WI38 (cell line): ENCODE data around the gene CGAS.
"Not testable (repeated sequence)": the region's sequence is repeated elsewhere in the genome, so short reads cannot be mapped to it uniquely, and the experiment has no call there.

Source experiments
- H3K4me3 ChIP-seq: 2 replicates; pipeline ENCODE4 v1.5.1; 2011; ENCODE audit warnings: low read depth, mild to moderate bottlenecking, control low read depth, low read length
- CTCF ChIP-seq: IDR thresholded peaks from 2 replicates; pipeline ENCODE4 v1.5.1; 2012; ENCODE audit warnings: low read depth, mild to moderate bottlenecking, control low read depth, low read length

CGAS gene

DNA sequence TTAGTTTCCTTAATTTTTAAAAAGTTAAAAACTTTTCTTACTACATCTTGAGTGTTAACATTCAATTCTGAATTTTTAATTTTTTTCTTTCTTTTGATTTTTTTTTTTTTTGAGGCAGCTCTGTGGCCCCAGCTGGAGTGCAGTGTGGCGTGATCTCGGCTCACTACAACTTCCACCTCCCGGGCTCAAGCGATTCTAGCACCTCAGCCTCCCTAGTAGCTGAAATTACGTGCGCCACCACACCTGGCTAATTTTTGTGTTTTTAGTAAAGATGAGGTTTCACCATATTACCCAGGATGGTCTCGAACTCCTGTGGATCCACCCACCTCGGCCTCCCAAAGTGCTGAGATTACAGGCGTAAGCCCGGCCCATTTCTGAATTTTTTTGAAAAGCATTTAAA lies 56.2 kb downstream of the CGAS start:
- no peak overlapping the region for H3K4me3 ChIP-seq
- no peak for TF ChIP-seq CTCF

GRCh38 chr6:73394577-73395354 lies 57.3 kb downstream of the CGAS start, which contains the start of gene DDX43:
TSS of gene DDX43 (plus strand) at chr6:73394828. CDS start at chr6:73394906, 78 bp downstream.
- no peak within 1 kb of the TSS for H3K4me3 ChIP-seq
- TF ChIP-seq CTCF: no peak

- no peak overlapping the region for H3K4me3 ChIP-seq
- no peak for TF ChIP-seq CTCF
These were observed 58.8 kb downstream of the CGAS start for GRCh38 chr6:73393278-73393677.

DNA sequence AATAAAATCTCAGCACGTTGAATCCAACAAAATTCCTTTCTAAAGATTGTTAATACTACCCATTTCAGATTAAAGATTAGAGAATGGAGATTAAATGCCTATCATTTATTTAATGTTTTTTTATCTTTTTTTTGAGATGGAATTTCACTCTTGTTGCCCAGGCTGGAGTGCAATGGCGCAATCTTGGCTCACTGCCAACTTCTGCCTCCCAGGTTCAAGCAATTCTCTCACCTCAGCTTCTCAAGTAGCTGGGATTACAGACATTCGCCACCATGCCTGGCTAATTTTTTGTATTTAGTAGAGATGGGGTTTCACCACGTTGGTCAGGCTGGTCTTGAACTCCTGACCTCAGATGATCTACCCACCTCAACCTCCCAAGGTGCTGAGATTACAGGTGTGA lies 59.9 kb downstream of the CGAS start:
- not testable (repeated sequence) for H3K4me3 ChIP-seq

- no peak overlapping the region for H3K4me3 ChIP-seq
- no peak for TF ChIP-seq CTCF
These were observed 60.4 kb downstream of the CGAS start for GRCh38 chr6:73391675-73392074.

DNA sequence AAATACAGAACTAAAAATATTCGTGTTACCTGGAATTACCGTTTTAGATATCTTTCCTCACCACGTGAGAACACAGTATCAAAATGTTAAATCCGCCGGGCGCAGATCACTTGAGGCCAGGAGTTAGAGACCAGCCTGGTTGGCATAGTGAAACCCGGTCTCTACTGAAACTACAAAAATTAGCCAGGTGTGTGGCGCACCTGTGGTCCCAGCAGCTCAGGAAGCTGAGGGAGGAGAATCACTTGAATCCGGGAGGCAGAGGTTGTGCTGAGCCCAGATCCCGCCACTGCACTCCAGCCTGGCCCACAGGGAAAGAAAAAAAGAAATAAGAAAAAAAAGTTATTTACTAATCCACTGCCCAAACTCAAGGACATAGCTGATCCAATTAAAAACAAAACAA lies 62.2 kb downstream of the CGAS start:
- H3K4me3 ChIP-seq: no peak overlapping the region
- no peak for TF ChIP-seq CTCF

DNA sequence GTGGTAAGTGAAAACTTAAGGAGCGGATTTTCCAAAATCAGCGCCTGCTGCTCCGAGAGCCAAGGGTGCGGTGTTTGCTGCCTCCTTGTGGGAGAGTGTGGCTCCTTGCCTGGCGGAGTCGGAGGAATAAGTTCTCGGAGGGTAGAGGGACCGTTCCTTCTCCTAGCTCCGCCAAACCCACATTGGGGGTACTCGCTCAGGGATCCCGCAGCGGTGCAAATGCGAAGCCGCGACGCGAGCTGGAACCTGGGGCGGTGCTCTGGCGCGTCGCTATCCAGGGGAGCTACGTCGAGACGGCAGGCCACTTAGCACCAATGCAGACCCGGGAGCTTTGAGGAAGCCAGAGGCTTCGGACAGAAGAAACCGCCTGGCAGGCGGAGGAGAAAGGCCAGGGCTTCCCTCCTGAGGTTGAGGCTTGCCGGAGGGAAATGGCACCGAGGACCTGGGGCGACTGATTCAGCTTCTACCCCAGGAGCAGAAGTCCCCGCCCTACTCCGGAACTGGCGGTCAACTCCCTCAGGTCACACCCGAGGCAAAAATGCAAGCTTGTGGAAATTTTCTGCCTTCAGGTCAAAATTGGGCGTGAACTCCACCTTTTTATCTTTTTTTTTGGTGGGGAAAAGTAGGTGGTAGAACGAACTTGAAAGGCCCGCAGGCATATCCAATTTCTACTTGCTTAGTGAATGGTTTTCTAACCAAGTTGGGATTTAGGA lies 63.1 kb downstream of the CGAS start:
- H3K4me3 ChIP-seq: peak overlapping the region; percentile 69
- peak; percentile 78 for TF ChIP-seq CTCF

DNA sequence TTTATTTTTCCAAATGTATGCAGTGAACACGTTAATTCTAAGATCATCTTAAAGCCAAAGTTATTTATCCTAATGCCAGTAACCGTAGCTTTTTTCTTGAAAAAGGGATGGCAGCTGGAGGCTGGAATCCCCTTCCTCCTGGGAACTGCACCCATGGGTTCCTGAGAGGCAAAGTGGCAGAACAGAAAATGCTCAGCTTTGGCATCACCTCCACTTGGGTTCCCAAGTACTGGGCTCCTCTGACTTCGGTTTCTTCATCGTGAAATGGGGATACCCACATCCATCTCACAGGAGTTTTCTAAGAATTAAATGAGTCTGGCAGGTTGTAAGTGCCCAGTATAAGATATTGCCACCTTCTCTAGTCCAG lies 63.7 kb downstream of the CGAS start:
- TF ChIP-seq CTCF: no peak

More for the DNA sequence above, 63.7 kb downstream of the CGAS start:
- peak overlapping the region; percentile 69 for H3K4me3 ChIP-seq
